Measurements from ENCODE around the gene NETO2. TPM values are rescaled to one million over a fixed set of nuclear protein-coding genes. Genes with fewer than 3 reads are reported as not detected.

Gene NETO2
- total and polyA plus RNA-seq, 2 donors (not counting 1 experiment from before 2014, with no cell fraction given) = 3.0 to 13.2 TPM

- Histone ChIP-seq H3K4me3 (replicated peaks in 1 of 4; ENCODE audit: control extremely low read depth in 1 of 4, insufficient read depth in 1 of 4, low read depth in 3 of 4, low read length in 4 of 4) (no peak overlapping the region), H3K79me2 (ENCODE audit: control insufficient read depth, insufficient read depth, low read length) (no peaks in the 10 kb centered on the region), H3K27me3 (ENCODE audit: control insufficient read depth, insufficient read depth, low read length) (peaks cover 3% of the 10 kb centered on the region), H3K9me3 (ENCODE audit: control insufficient read depth, insufficient read depth, low read depth, low read length) (no peaks in the 10 kb centered on the region), H3K36me3 (ENCODE audit: control insufficient read depth, insufficient read depth, low read length) (no peaks in the 10 kb centered on the region), H2AFZ (ENCODE audit: low read length) (no peak overlapping the region), H3K4me1 (ENCODE audit: control insufficient read depth, extremely low read depth, insufficient read depth, low read length) (no peaks in the 10 kb centered on the region), H3K9ac (ENCODE audit: insufficient read depth, low read length) (no peak overlapping the region), H4K20me1 (ENCODE audit: control insufficient read depth, extremely low read depth, insufficient read depth, low read length) (no peaks in the 10 kb centered on the region), H3K27ac (ENCODE audit: insufficient read depth, low read length) (no peak overlapping the region), H3K4me2 (ENCODE audit: extremely low read depth, insufficient read depth, low read length) (no peak overlapping the region)
- DNase-seq (ENCODE audit: low read depth in 2 of 2) = no peak
- no peak for TF ChIP-seq EZH2 (IDR thresholded peaks at IDR 0.05; ENCODE audit: low read length, missing control alignments)
- TF ChIP-seq, protein P1, sequence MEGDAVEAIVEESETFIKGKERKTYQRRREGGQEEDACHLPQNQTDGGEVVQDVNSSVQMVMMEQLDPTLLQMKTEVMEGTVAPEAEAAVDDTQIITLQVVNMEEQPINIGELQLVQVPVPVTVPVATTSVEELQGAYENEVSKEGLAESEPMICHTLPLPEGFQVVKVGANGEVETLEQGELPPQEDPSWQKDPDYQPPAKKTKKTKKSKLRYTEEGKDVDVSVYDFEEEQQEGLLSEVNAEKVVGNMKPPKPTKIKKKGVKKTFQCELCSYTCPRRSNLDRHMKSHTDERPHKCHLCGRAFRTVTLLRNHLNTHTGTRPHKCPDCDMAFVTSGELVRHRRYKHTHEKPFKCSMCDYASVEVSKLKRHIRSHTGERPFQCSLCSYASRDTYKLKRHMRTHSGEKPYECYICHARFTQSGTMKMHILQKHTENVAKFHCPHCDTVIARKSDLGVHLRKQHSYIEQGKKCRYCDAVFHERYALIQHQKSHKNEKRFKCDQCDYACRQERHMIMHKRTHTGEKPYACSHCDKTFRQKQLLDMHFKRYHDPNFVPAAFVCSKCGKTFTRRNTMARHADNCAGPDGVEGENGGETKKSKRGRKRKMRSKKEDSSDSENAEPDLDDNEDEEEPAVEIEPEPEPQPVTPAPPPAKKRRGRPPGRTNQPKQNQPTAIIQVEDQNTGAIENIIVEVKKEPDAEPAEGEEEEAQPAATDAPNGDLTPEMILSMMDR (conservative IDR thresholded peaks at IDR 0.05 in 1 of 2, IDR thresholded peaks at IDR 0.05 in 1 of 2; ENCODE audit: low read depth in 1 of 2, low read length in 2 of 2) = no peak
These were observed 71.6 kb downstream of the NETO2 start for GRCh38 chr16:47072158-47072557.

- no peak for TF ChIP-seq EZH2 (IDR thresholded peaks at IDR 0.05; ENCODE audit: low read length, missing control alignments)
- TF ChIP-seq, protein P1 (conservative IDR thresholded peaks at IDR 0.05 in 1 of 2, IDR thresholded peaks at IDR 0.05 in 1 of 2; ENCODE audit: low read depth in 1 of 2, low read length in 2 of 2) = no peak
- Histone ChIP-seq H3K27me3 (ENCODE audit: control insufficient read depth, insufficient read depth, low read length) (peaks cover 3% of the 10 kb centered on the region), H2AFZ (ENCODE audit: low read length) (no peak overlapping the region), H3K4me1 (ENCODE audit: control insufficient read depth, extremely low read depth, insufficient read depth, low read length) (no peaks in the 10 kb centered on the region), H3K9me3 (ENCODE audit: control insufficient read depth, insufficient read depth, low read depth, low read length) (no peaks in the 10 kb centered on the region), H3K4me2 (ENCODE audit: extremely low read depth, insufficient read depth, low read length) (no peak overlapping the region), H4K20me1 (ENCODE audit: control insufficient read depth, extremely low read depth, insufficient read depth, low read length) (no peaks in the 10 kb centered on the region), H3K4me3 (replicated peaks in 1 of 4; ENCODE audit: control extremely low read depth in 1 of 4, insufficient read depth in 1 of 4, low read depth in 3 of 4, low read length in 4 of 4) (no peak overlapping the region), H3K79me2 (ENCODE audit: control insufficient read depth, insufficient read depth, low read length) (no peaks in the 10 kb centered on the region), H3K27ac (ENCODE audit: insufficient read depth, low read length) (no peak overlapping the region), H3K36me3 (ENCODE audit: control insufficient read depth, insufficient read depth, low read length) (no peaks in the 10 kb centered on the region), H3K9ac (ENCODE audit: insufficient read depth, low read length) (no peak overlapping the region)
- no peak for DNase-seq (ENCODE audit: low read depth in 2 of 2)
These were observed 73.7 kb downstream of the NETO2 start for GRCh38 chr16:47069841-47070584.

- Histone ChIP-seq H3K79me2 (ENCODE audit: control insufficient read depth, insufficient read depth, low read length) (no peaks in the 10 kb centered on the region), H4K20me1 (ENCODE audit: control insufficient read depth, extremely low read depth, insufficient read depth, low read length) (no peaks in the 10 kb centered on the region), H3K27me3 (ENCODE audit: control insufficient read depth, insufficient read depth, low read length) (peaks cover 3% of the 10 kb centered on the region), H3K4me1 (ENCODE audit: control insufficient read depth, extremely low read depth, insufficient read depth, low read length) (no peaks in the 10 kb centered on the region), H3K36me3 (ENCODE audit: control insufficient read depth, insufficient read depth, low read length) (no peaks in the 10 kb centered on the region), H2AFZ (ENCODE audit: low read length) (no peak overlapping the region), H3K9ac (ENCODE audit: insufficient read depth, low read length) (no peak overlapping the region), H3K4me2 (ENCODE audit: extremely low read depth, insufficient read depth, low read length) (no peak overlapping the region), H3K9me3 (ENCODE audit: control insufficient read depth, insufficient read depth, low read depth, low read length) (no peaks in the 10 kb centered on the region), H3K4me3 (replicated peaks in 1 of 4; ENCODE audit: control extremely low read depth in 1 of 4, insufficient read depth in 1 of 4, low read depth in 3 of 4, low read length in 4 of 4) (no peak overlapping the region), H3K27ac (ENCODE audit: insufficient read depth, low read length) (no peak overlapping the region)
- no peak for TF ChIP-seq EZH2 (IDR thresholded peaks at IDR 0.05; ENCODE audit: low read length, missing control alignments)
- TF ChIP-seq, protein P1 (conservative IDR thresholded peaks at IDR 0.05 in 1 of 2, IDR thresholded peaks at IDR 0.05 in 1 of 2; ENCODE audit: low read depth in 1 of 2, low read length in 2 of 2) = no peak
- DNase-seq (ENCODE audit: low read depth in 2 of 2) = no peak
These were observed 74.4 kb downstream of the NETO2 start for GRCh38 chr16:47069313-47069712.
